Coronary artery (tissue), 2 donors: Measurements from ENCODE around the gene MAML3.
"Not testable (repeated sequence)": the region's sequence is repeated elsewhere in the genome, so short reads cannot be mapped to it uniquely, and the experiment has no call there.

ENCODE experiments used
- DNase-seq: peaks from one replicate; pipeline ENCODE4 v3.0.0-alpha.2; 2017; ENCODE audit warnings: low spot score
- H3K27ac ChIP-seq, 2 donors: fragments of 200-600 bp; sonication (generic); one replicate each; pipeline ENCODE4 v1.5.1; 2016 to 2019
- H3K4me3 ChIP-seq: fragments of 200-600 bp; sonication (generic); 2 replicates; pipeline ENCODE4 v1.5.1; 2016; ENCODE audit warnings: mild to moderate bottlenecking, moderate library complexity
- TF ChIP-seq, protein P1 (sequence below): fragments of 200-600 bp; sonication (generic); IDR thresholded peaks from one replicate; pipeline ENCODE4 v1.5.1; 2019; ENCODE audit warnings: antibody characterized with exemption

The MAML3 gene

DNA sequence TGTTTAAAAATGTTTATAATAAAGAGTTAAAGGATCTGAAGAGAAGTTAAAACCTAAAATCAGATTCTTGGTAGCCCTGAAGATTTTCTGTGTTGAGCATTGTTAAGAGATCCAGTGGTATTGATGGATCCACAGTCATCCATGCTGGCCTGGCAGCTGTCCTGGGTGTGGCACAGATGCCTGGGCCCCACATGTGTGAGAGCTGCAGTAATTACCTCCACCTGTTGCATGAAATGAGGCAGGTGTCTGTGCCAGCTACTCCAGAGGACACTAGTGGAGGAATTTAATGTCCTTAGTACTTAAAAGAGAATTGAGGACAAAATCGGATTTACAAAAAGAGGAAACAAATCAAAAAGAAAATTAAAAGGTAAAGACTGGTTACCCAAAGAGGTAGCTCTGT is 444.3 kb downstream of the MAML3 start:
- no peak overlapping the region for H3K4me3 ChIP-seq
- TF ChIP-seq, protein P1, sequence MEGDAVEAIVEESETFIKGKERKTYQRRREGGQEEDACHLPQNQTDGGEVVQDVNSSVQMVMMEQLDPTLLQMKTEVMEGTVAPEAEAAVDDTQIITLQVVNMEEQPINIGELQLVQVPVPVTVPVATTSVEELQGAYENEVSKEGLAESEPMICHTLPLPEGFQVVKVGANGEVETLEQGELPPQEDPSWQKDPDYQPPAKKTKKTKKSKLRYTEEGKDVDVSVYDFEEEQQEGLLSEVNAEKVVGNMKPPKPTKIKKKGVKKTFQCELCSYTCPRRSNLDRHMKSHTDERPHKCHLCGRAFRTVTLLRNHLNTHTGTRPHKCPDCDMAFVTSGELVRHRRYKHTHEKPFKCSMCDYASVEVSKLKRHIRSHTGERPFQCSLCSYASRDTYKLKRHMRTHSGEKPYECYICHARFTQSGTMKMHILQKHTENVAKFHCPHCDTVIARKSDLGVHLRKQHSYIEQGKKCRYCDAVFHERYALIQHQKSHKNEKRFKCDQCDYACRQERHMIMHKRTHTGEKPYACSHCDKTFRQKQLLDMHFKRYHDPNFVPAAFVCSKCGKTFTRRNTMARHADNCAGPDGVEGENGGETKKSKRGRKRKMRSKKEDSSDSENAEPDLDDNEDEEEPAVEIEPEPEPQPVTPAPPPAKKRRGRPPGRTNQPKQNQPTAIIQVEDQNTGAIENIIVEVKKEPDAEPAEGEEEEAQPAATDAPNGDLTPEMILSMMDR, result no peak
- H3K27ac ChIP-seq, result no peak overlapping the region
- DNase-seq, result no peak

DNA sequence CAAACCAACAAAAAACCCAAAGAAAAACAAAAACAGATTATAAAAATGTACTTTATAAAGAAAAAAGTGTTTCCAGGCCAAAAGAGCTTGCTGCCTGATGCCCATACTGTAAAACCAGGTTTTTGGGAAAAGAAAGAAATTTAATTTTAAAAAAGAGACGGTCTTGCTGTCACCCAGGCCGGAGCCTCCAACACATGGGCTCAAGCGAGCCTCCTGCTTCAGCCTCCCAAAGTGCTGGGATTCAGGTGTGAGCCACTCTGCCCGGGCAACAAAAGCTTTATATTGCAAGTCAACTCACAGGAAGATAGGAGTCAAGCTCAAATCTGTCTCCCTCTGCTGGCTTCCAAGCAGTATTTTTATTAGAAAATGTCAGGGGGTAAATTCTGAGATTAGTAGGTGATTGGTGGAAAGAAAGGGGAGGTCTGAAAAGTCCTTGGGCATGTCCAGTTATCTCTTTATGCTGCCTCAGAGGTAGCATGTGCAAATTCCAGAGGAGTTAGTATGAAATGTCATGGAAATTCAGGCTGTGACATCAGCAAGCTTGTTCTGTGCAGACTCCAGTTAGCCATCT is 449.0 kb downstream of the MAML3 start:
- Histone ChIP-seq H3K27ac (no peak overlapping the region), H3K4me3 (no peak overlapping the region)
- no peak for DNase-seq
- TF ChIP-seq, protein P1, result no peak

DNA sequence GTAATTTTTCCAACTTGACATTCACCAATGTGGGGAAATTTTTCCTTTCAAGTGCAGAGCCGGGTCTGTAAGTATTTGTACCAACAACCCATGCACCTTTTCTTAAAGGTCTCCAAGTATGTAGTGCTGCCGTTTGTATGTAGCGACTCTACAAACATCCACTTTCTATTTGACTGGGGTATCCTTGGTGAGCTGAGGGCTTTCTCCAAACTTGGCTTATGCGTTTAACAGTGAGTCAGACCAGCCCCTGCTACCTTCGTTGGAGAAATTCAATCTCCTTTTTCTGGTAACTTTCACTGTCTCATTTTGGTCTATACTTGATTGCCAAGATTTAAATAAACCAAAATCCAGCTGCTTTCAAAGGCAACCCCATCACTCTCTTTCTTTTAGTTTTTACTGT is 453.4 kb downstream of the MAML3 start:
- H3K4me3 ChIP-seq, result no peak overlapping the region
- DNase-seq, result no peak
- H3K27ac ChIP-seq, result no peak overlapping the region
- TF ChIP-seq, protein P1, result no peak

DNA sequence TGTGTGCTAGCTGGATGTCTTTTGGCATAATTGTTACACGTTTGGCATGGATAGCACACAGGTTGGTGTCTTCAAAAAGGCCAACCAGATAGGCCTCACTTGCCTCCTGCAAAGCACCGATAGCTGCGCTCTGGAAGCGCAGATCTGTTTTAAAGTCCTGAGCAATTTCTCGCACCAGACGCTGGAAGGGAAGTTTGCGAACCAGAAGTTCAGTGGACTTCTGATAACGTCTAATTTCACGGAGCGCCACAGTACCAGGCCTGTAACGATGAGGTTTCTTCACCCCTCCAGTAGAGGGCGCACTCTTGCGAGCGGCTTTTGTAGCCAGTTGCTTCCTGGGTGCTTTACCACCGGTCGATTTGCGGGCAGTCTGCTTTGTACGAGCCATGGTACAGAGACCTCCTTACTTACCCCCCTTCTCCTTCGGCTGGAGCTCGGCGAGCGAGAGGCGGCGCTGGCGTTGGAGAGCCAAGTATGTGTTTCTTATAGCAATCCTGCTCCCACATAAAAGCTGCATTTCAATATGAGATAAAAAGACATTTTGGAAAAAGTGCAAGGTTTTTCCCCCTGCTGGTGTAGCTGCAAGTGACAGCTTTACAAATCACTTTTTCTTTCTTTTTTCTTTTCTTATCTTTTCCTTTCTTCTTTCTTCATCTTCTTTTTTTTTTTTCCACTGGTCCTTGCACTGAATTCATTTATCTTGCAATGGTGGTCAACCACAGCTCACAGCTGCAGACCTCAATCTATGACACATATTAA is 455.6 kb downstream of the MAML3 start:
- H3K27ac ChIP-seq, DNase-seq, H3K4me3 ChIP-seq: not testable (repeated sequence)

DNA sequence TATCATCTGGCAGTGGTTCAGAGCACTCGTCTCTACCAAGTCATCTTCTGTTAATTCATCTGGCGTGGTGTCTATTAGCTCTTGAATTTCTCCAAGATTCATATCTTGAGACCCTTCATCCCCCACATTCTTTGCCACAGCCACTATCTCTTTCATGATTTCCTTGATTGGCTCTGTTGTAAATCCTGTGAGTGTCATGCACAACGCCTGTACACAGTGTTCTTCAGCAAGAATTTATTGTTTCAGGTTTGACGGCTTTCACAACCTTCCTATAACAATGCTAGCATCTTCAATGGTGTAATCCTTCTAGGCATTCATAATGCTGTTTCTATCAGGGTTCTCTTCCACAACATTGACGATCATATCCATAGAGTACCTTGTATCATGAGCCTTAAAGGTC is 457.5 kb downstream of the MAML3 start:
- no peak for DNase-seq
- TF ChIP-seq, protein P1, result no peak
- no peak overlapping the region for H3K4me3 ChIP-seq
- H3K27ac ChIP-seq, result no peak overlapping the region

DNA sequence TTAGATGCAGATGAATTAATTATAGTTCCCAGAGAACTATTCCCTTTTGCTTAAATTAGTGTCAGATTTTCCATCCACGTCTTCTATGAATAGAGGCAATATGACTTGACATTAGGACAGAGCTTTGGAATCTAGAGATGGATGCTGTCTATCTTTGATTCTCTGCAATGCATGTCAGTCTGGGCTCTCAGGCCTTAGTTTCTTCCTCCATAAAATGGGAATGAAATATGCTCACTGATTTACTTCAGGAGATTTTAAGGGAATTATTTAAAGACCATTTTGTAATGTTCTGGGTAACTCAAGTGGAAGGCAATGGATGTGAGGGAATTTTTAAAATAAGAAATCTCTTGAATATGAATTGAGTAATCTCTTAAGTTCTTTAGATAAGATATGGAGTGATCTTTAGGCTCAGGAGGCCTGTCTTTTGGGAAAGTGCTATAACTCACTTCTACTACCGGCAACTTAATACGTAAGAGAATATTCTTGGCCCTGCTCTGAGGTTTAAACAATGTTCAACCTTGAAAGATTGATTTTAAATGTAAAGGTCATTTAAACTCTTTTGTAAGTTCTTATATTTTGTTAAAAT is 459.4 kb downstream of the MAML3 start:
- Histone ChIP-seq H3K27ac (no peak overlapping the region), H3K4me3 (no peak overlapping the region)
- TF ChIP-seq, protein P1, result no peak
- no peak for DNase-seq

DNA sequence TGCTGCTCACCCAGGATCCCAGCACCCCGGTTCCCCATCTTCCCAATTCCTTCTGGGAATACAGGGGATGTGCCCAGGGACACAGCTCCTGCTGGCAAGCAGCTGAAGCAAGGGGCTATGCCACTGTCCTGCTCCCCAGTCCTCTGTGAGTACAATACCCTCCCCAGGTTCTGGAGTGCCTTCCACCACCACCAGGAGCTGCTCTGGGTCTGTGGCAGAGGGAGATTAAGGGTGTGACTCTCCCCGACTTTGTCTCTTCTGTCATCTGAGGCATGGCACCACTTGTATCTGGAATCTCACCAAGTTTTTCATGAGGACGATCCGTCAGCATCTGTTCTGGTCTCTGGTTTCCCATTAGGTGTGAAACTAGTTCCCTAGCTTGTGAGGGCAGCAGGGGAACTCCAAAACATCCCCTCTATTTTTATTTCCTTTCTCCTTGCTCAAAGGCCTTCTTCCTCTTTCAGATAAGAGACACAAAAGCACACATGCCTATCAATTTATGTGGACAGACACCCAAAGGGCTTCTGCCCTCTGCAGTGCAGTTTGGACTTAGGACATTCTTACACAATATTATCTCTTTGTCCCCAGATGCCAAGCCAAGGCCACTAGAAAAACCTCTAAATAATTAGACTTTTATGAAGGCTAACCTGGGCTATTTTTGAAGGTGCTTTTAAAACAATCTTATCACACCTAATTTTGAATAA is 461.5 kb downstream of the MAML3 start:
- no peak overlapping the region for H3K4me3 ChIP-seq
- DNase-seq, result no peak
- TF ChIP-seq, protein P1, result no peak
- H3K27ac ChIP-seq, result no peak overlapping the region
